OCI-LY3 (cell line): ENCODE measurements around the gene UBA3.

Experiments used
- EZH2phosphoT487 ChIP-seq: fragments of 200-600 bp; shearing (Covaris generic); IDR thresholded peaks from 2 replicates; pipeline ENCODE4 v1.6.1; 2018; ENCODE audit warnings: antibody characterized with exemption, mixed run types, low read depth
- TF ChIP-seq, protein P1 (sequence below): fragments of 200-600, 300-600 bp; sonication (generic); IDR thresholded peaks from 2 replicates; pipeline ENCODE4 v1.5.1; 2014; ENCODE audit warnings: antibody characterized with exemption, low read length, low read depth

DNA sequence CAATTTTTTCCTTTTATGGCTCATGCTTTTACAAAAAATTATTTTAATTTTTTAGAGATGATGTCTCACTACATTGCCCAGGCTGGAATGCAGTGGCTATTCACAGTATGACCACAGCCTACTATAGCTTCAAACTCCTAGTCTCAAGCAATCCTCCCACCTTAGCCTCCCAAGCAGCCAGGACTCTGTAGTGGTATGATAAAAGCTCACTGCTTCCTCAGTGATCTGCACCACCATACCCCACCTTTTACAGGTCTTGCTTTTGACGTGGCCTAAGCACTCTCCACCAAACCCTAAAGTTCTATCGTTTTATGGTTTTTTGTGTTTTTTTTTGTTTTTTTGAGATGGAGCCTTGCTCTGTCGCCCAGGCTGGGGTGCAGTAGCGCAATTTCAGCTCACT lies 14.0 kb downstream of the UBA3 start:
- TF ChIP-seq, protein P1, sequence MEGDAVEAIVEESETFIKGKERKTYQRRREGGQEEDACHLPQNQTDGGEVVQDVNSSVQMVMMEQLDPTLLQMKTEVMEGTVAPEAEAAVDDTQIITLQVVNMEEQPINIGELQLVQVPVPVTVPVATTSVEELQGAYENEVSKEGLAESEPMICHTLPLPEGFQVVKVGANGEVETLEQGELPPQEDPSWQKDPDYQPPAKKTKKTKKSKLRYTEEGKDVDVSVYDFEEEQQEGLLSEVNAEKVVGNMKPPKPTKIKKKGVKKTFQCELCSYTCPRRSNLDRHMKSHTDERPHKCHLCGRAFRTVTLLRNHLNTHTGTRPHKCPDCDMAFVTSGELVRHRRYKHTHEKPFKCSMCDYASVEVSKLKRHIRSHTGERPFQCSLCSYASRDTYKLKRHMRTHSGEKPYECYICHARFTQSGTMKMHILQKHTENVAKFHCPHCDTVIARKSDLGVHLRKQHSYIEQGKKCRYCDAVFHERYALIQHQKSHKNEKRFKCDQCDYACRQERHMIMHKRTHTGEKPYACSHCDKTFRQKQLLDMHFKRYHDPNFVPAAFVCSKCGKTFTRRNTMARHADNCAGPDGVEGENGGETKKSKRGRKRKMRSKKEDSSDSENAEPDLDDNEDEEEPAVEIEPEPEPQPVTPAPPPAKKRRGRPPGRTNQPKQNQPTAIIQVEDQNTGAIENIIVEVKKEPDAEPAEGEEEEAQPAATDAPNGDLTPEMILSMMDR = no peak
- no peak for TF ChIP-seq EZH2phosphoT487
